Testis (tissue), 3 donors: ENCODE measurements around the gene RHBDF1. TPM values are rescaled to one million over a fixed set of nuclear protein-coding genes. Genes with fewer than 3 reads are reported as not detected.

Experiments used
- DNase-seq: peaks from one replicate; pipeline ENCODE4 v3.0.0-alpha.2; 2019
- H3K27ac ChIP-seq, 2 donors: fragments of 200-600 bp; sonication (generic); one replicate each; pipeline ENCODE4 v1.5.1; 2019
- H3K27me3 ChIP-seq: fragments of 200-600 bp; sonication (generic); one replicate; pipeline ENCODE4 v1.5.1; 2019
- H3K36me3 ChIP-seq: fragments of 200-600 bp; sonication (generic); one replicate; pipeline ENCODE4 v1.5.1; 2017; ENCODE audit warnings: low read depth; ENCODE audit errors: missing control alignments
- H3K4me1 ChIP-seq: fragments of 200-600 bp; sonication (generic); one replicate; pipeline ENCODE4 v1.5.1; 2019
- H3K4me3 ChIP-seq, 2 donors: fragments of 200-600 bp; sonication (generic); one replicate each; pipeline ENCODE4 v1.5.1; 2017 to 2019
- H3K9me3 ChIP-seq: fragments of 200-600 bp; sonication (generic); one replicate; pipeline ENCODE4 v1.5.1; 2017
- CTCF ChIP-seq, 3 experiments: fragments of 450-650 bp in 2 of 3; fragments of 200-600 bp in 1 of 3; sonication (generic) in 1 of 3; IDR thresholded peaks; one replicate each; pipeline ENCODE4 v1.5.1; 2016 to 2019; ENCODE audit warnings: antibody characterized with exemption in 3 of 3, mild to moderate bottlenecking in 2 of 3, moderate library complexity in 1 of 3
- POLR2A ChIP-seq: fragments of 450-650 bp; IDR thresholded peaks from one replicate; pipeline ENCODE4 v1.6.1; 2017; ENCODE audit warnings: antibody characterized with exemption, mild to moderate bottlenecking, moderate library complexity
- WGBS, 2 donors: methylation state at CpG; one replicate each; pipeline ENCODE4 v1.1.5; 2018; 5-methylcytosine and 5-hydroxymethylcytosine counted together
- intact Hi-C: fragments of 100-400 bp; cut with DNase I; formaldehyde crosslinking; loops from one replicate; pipeline ENCODE4 v1.15.1; 2023; ENCODE audit warnings: low total_unique reads
- polyA plus RNA-seq: library from polyadenylated mRNA; stranded (reverse); fragments of 350-450 nt; fragmentation: Illumina TruSeq; extraction: RNeasy Lipid Tissue Mini Kit (QIAGEN cat#74804); gene quantifications from one replicate; pipeline ENCODE4 v1.2.3, GENCODE V29; 2014; ENCODE audit warnings: low read depth, low replicate concordance; ENCODE audit not compliant: insufficient read depth
- total RNA-seq, 2 donors: library from RNA; depleted of rRNA; stranded (reverse); fragments of >200 nt; gene quantifications; one replicate each; pipeline ENCODE4 v1.2.3, GENCODE V29; 2016

RHBDF1 gene
- total and polyA plus RNA-seq, 3 donors from 2014 or later = 15.9 to 22.5 (median 18.3) TPM

- Histone ChIP-seq H3K4me1 (no peaks in the 10 kb centered on the region), H3K9me3 (no peaks in the 10 kb centered on the region), H3K27me3 (no peaks in the 10 kb centered on the region), H3K27ac (no peak overlapping the region), H3K4me3 (no peak overlapping the region), H3K36me3 (no peaks in the 10 kb centered on the region)
- DNase-seq = no peak
- TF ChIP-seq CTCF (IDR thresholded peaks at IDR 0.05) (no peak), POLR2A (no peak)
- 87 to 95% methylated on average over 17 to 21 of the region's 21 CpGs for WGBS, 2 donors
- intact Hi-C loops = no loop called here
Observed at GRCh38 chr16:112153-112840, 39.9 kb upstream of the RHBDF1 start.

- peak; percentile 80 for DNase-seq
- intact Hi-C loops = no loop called here
- H3K36me3 ChIP-seq = no peaks in the 10 kb centered on the region
- no peaks in the 10 kb centered on the region for H3K27me3 ChIP-seq
- WGBS, 2 donors = 45 to 61% methylated on average over 6 of the region's 6 CpGs
- TF ChIP-seq POLR2A (no peak), CTCF (IDR thresholded peaks at IDR 0.05) (peak; percentile 64 to 80 (median 67))
- peaks cover 5% of the 10 kb centered on the region for H3K4me1 ChIP-seq
- no peaks in the 10 kb centered on the region for H3K9me3 ChIP-seq
- H3K27ac ChIP-seq = no peak overlapping the region
- H3K4me3 ChIP-seq = no peak overlapping the region
Observed at GRCh38 chr16:106623-107324, 34.3 kb upstream of the RHBDF1 start.

- intact Hi-C loops = no loop called here
- no peaks in the 10 kb centered on the region for H3K27me3 ChIP-seq
- 87 to 94% methylated on average over 6 of the region's 6 CpGs for WGBS, 2 donors
- H3K36me3 ChIP-seq = no peaks in the 10 kb centered on the region
- no peaks in the 10 kb centered on the region for H3K9me3 ChIP-seq
- TF ChIP-seq POLR2A (no peak), CTCF (IDR thresholded peaks at IDR 0.05) (no peak)
- DNase-seq = no peak
- H3K4me1 ChIP-seq = peaks cover 10% of the 10 kb centered on the region
- no peak overlapping the region for H3K4me3 ChIP-seq
- no peak overlapping the region for H3K27ac ChIP-seq
Observed at GRCh38 chr16:105521-105920, 33.1 kb upstream of the RHBDF1 start.

- H3K4me1 ChIP-seq = peaks cover 10% of the 10 kb centered on the region
- TF ChIP-seq POLR2A = no peak
- no peaks in the 10 kb centered on the region for H3K9me3 ChIP-seq
- DNase-seq = no peak
- no peaks in the 10 kb centered on the region for H3K27me3 ChIP-seq
- no peak overlapping the region for H3K4me3 ChIP-seq
- no peak overlapping the region for H3K27ac ChIP-seq
- H3K36me3 ChIP-seq = no peaks in the 10 kb centered on the region
- 70 to 92% methylated on average over 3 of the region's 3 CpGs for WGBS, 2 donors
- intact Hi-C loops = no loop called here
Observed at GRCh38 chr16:104928-105327, 32.5 kb upstream of the RHBDF1 start.

- Histone ChIP-seq H3K9me3 (no peaks in the 10 kb centered on the region), H3K36me3 (no peaks in the 10 kb centered on the region), H3K4me1 (peaks cover 10% of the 10 kb centered on the region), H3K4me3 (no peak overlapping the region), H3K27me3 (no peaks in the 10 kb centered on the region), H3K27ac (no peak overlapping the region)
- intact Hi-C loops = no loop called here
- WGBS, 2 donors = 78 to 90% methylated on average over 5 of the region's 5 CpGs
- no peak for DNase-seq
- TF ChIP-seq CTCF (IDR thresholded peaks at IDR 0.05) (no peak), POLR2A (no peak)
Observed at GRCh38 chr16:104355-104754, 31.9 kb upstream of the RHBDF1 start.
